Kidney epithelial cell (primary cell): Measurements from ENCODE around the gene LRRC8B. TPM values are rescaled to one million over a fixed set of nuclear protein-coding genes. Genes with fewer than 3 reads are reported as not detected.

ENCODE experiments used
- DNase-seq: peaks from one replicate; pipeline ENCODE4 v3.0.0-alpha.2; 2010; ENCODE audit warnings: low read depth
- H3K27me3 ChIP-seq: 2 replicates; pipeline ENCODE4 v1.6.0; 2011; ENCODE audit warnings: low read length; ENCODE audit not compliant: control insufficient read depth, insufficient read depth
- H3K36me3 ChIP-seq: 2 replicates; pipeline ENCODE4 v1.5.1; 2011; ENCODE audit warnings: low read length; ENCODE audit not compliant: control insufficient read depth, insufficient read depth
- H3K4me3 ChIP-seq: 2 replicates; pipeline ENCODE4 v1.5.1; 2011; ENCODE audit warnings: low read depth, mild to moderate bottlenecking, control low read depth, low read length
- total RNA-seq: library from RNA; depleted of rRNA; stranded (reverse); fragments of >200 nt; gene quantifications from 2 replicates; pipeline ENCODE4 v1.2.3, GENCODE V29; 2015
- TF ChIP-seq, protein P1 (sequence below): IDR thresholded peaks from 2 replicates; pipeline ENCODE4 v1.5.1; 2011; ENCODE audit warnings: mild to moderate bottlenecking, moderate library complexity, low read length, control low read depth, inconsistent platforms; ENCODE audit not compliant: insufficient read depth, poor library complexity, severe bottlenecking

Gene LRRC8B
- total RNA-seq, 1 donor from 2014 or later, result 8.9 TPM

- TF ChIP-seq, protein P1, sequence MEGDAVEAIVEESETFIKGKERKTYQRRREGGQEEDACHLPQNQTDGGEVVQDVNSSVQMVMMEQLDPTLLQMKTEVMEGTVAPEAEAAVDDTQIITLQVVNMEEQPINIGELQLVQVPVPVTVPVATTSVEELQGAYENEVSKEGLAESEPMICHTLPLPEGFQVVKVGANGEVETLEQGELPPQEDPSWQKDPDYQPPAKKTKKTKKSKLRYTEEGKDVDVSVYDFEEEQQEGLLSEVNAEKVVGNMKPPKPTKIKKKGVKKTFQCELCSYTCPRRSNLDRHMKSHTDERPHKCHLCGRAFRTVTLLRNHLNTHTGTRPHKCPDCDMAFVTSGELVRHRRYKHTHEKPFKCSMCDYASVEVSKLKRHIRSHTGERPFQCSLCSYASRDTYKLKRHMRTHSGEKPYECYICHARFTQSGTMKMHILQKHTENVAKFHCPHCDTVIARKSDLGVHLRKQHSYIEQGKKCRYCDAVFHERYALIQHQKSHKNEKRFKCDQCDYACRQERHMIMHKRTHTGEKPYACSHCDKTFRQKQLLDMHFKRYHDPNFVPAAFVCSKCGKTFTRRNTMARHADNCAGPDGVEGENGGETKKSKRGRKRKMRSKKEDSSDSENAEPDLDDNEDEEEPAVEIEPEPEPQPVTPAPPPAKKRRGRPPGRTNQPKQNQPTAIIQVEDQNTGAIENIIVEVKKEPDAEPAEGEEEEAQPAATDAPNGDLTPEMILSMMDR, result no peak
- DNase-seq, result no peak
- no peak overlapping the region for H3K4me3 ChIP-seq
- H3K27me3 ChIP-seq, result no peaks in the 10 kb centered on the region
- no peaks in the 10 kb centered on the region for H3K36me3 ChIP-seq
Measured at GRCh38 chr1:89532228-89532627, 7.6 kb downstream of the LRRC8B start.

- Histone ChIP-seq H3K4me3 (no peak overlapping the region), H3K36me3 (no peaks in the 10 kb centered on the region), H3K27me3 (no peaks in the 10 kb centered on the region)
- DNase-seq, result no peak
- TF ChIP-seq, protein P1, result no peak
Measured at GRCh38 chr1:89532866-89533265, 8.2 kb downstream of the LRRC8B start.

DNA sequence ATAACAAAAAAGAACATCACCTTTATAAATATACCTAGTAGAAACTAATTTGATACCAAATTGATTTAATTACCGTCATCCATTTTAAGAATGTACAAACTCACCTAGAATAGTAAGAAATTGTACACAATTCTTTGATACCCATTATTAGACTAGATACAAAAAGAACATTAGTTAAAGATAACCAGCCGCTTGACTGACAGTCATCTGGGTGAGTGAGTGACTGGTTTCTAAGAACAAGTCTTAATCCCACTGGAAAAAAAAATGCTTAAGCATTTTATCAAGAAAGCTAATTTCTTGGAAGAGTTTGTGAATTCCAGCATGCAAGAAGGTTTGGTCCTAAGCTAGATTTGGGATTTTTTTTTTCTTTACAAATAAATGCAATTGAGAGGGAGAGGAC, 10.9 kb downstream of the LRRC8B start:
- Histone ChIP-seq H3K27me3 (no peaks in the 10 kb centered on the region), H3K4me3 (no peak overlapping the region), H3K36me3 (no peaks in the 10 kb centered on the region)
- TF ChIP-seq, protein P1, result no peak
- no peak for DNase-seq

DNA sequence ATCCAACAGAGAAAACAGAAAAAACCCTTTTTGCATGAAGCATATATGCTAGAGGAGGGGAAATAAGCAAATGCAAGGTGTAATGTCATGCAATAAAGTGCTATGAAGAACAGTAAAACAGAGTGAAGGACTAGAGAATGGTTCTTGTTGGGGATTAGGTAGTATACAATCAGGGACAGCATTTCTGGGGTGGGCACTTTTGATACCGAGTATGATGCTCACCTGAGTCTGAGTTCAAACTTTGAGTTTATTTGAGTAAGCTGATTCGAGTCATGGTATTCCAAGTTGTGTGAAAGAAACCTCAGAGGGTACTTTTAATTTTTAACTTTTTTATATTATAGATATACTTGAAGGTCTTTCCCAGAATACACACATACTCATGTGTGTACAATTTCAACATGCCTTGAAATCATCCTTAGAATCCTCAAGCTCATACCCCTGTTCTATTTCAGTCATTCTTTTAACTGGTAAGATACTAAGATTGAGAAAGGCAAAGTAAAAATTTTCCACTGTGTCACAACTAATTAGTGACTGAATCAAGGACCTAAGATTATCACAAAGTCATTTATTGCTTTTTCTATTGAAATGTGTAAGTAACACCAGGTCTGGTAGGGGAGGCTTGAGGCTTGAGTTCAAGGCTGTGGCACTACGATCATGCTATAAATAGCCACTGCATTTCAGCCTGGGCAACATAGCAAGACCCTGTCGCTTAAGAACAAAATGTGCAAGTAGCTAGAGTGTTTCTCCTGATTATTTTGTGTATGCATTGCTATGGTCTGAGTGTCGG, 12.1 kb downstream of the LRRC8B start:
- TF ChIP-seq, protein P1, result no peak
- no peak overlapping the region for H3K4me3 ChIP-seq
- no peaks in the 10 kb centered on the region for H3K36me3 ChIP-seq
- H3K27me3 ChIP-seq, result no peaks in the 10 kb centered on the region
- no peak for DNase-seq

GRCh38 chr1:89538361-89538760, 13.7 kb downstream of the LRRC8B start:
- no peak for DNase-seq
- TF ChIP-seq, protein P1, result no peak
- Histone ChIP-seq H3K27me3 (no peaks in the 10 kb centered on the region), H3K36me3 (no peaks in the 10 kb centered on the region), H3K4me3 (no peak overlapping the region)

- Histone ChIP-seq H3K36me3 (no peaks in the 10 kb centered on the region), H3K4me3 (no peak overlapping the region), H3K27me3 (no peaks in the 10 kb centered on the region)
- TF ChIP-seq, protein P1, result no peak
- no peak for DNase-seq
Measured at GRCh38 chr1:89539128-89539527, 14.5 kb downstream of the LRRC8B start.
